SK-N-SH (cell line): Measurements from ENCODE around the gene ALKBH2. TPM values are rescaled to one million over a fixed set of nuclear protein-coding genes. Genes with fewer than 3 reads are reported as not detected.

Experiments
- CTCF ChIA-PET: fragments of 300-600, 350-600 bp; formaldehyde crosslinking; extraction: SDS; loops from one replicate; lab custom pipeline; 2021; lab: Yijun Ruan, JAX
- POLR2A ChIA-PET: fragments of 350-600 bp; sonication (Branson Sonifier 250); formaldehyde crosslinking; extraction: SDS; loops from one replicate; lab custom pipeline; 2020; ENCODE audit warnings: antibody characterized with exemption, inconsistent platforms; lab: Yijun Ruan, JAX
- DNase-seq: peaks from one replicate; pipeline ENCODE4 v3.0.0; 2012
- H2AFZ ChIP-seq: fragments of 200-600 bp; sonication (generic); 2 replicates; pipeline ENCODE4 v1.8.1; 2016; ENCODE audit warnings: antibody characterized with exemption, mild to moderate bottlenecking, low read depth
- H3F3A ChIP-seq: fragments of 200-600 bp; sonication (generic); replicated peaks from 2 replicates; pipeline ENCODE3; 2016; ENCODE audit warnings: antibody characterized with exemption, mild to moderate bottlenecking; ENCODE audit not compliant: insufficient read depth
- H3K27ac ChIP-seq, 2 experiments: fragments of 200-500 bp in 1 of 2; fragments of 200-600 bp in 1 of 2; sonication (Bioruptor generic) in 1 of 2; sonication (generic), shearing (Covaris generic) in 1 of 2; 2 replicates each; pipeline versions ENCODE4 v1.5.1 to v1.6.1; 2014 to 2016; ENCODE audit warnings: low read depth in 2 of 2, inconsistent platforms in 1 of 2, low read length in 1 of 2, mild to moderate bottlenecking in 1 of 2, mixed read lengths in 1 of 2
- H3K27me3 ChIP-seq: fragments of 200-600 bp; sonication (generic), shearing (Covaris generic); 2 replicates; pipeline ENCODE4 v1.6.1; 2016; ENCODE audit warnings: mixed run types; ENCODE audit not compliant: insufficient read depth
- H3K36me3 ChIP-seq, 2 experiments: fragments of 200-500 bp in 1 of 2; fragments of 200-600 bp in 1 of 2; sonication (Bioruptor generic) in 1 of 2; sonication (generic) in 1 of 2; replicated peaks in 1 of 2; 2 replicates each; pipeline versions ENCODE3 to v1.5.1; 2014 to 2016; ENCODE audit warnings: low read length in 1 of 2, mild to moderate bottlenecking in 1 of 2; ENCODE audit not compliant: insufficient read depth in 2 of 2, control insufficient read depth in 1 of 2
- H3K4me1 ChIP-seq, 2 experiments: fragments of 200-500 bp in 1 of 2; fragments of 200-600 bp in 1 of 2; sonication (Bioruptor generic) in 1 of 2; sonication (generic), shearing (Covaris generic) in 1 of 2; 2 replicates each; pipeline versions ENCODE4 v1.5.1 to v1.6.1; 2014 to 2016; ENCODE audit warnings: low read depth in 1 of 2, low read length in 1 of 2, mixed run types in 1 of 2; ENCODE audit not compliant: insufficient read depth in 2 of 2, control insufficient read depth in 1 of 2
- H3K4me2 ChIP-seq: fragments of 200-600 bp; sonication (generic), shearing (Covaris generic); 2 replicates; pipeline ENCODE4 v1.6.1; 2017; ENCODE audit warnings: mixed run types
- H3K4me3 ChIP-seq, 2 experiments: fragments of 200-500 bp in 1 of 2; fragments of 200-600 bp in 1 of 2; sonication (Bioruptor generic) in 1 of 2; sonication (generic), shearing (Covaris generic) in 1 of 2; 2 replicates each; pipeline versions ENCODE4 v1.5.1 to v1.8.1; 2014 to 2016; ENCODE audit warnings: low read depth in 2 of 2, inconsistent platforms in 1 of 2, low read length in 1 of 2, mild to moderate bottlenecking in 1 of 2, mixed read lengths in 1 of 2, moderate library complexity in 1 of 2
- H3K79me2 ChIP-seq: fragments of 200-600 bp; sonication (generic); 2 replicates; pipeline ENCODE4 v1.8.1; 2017; ENCODE audit warnings: mild to moderate bottlenecking; ENCODE audit not compliant: insufficient read depth
- H3K9ac ChIP-seq: fragments of 200-600 bp; sonication (generic); 2 replicates; pipeline ENCODE4 v1.6.1; 2017; ENCODE audit warnings: mixed run types
- H3K9me2 ChIP-seq: fragments of 200-600 bp; sonication (generic); 2 replicates; pipeline ENCODE4 v1.6.1; 2017; ENCODE audit warnings: mixed run types
- H3K9me3 ChIP-seq: fragments of 200-600 bp; sonication (generic); 2 replicates; pipeline ENCODE4 v1.6.1; 2017; ENCODE audit warnings: mixed run types, mild to moderate bottlenecking, moderate library complexity
- H4K20me1 ChIP-seq: fragments of 200-600 bp; sonication (generic); 2 replicates; pipeline ENCODE4 v1.6.1; 2017; ENCODE audit warnings: mild to moderate bottlenecking, mixed run types; ENCODE audit not compliant: insufficient read depth
- CHD2 ChIP-seq: fragments of 150-350 bp; IDR thresholded peaks from 2 replicates; pipeline ENCODE4 v1.6.1; 2018; ENCODE audit warnings: low read length; ENCODE audit not compliant: partially characterized antibody
- ELF1 ChIP-seq: IDR thresholded peaks from 2 replicates; pipeline ENCODE4 v1.4.0; 2012
- FOXJ3 ChIP-seq: sonication (generic); formaldehyde crosslinking; IDR thresholded peaks from 2 replicates; pipeline ENCODE4 v1.5.1; 2020; ENCODE audit warnings: mild to moderate bottlenecking, missing genetic modification reagents
- FOXM1 ChIP-seq: IDR thresholded peaks from 2 replicates; pipeline ENCODE4 v1.4.0; 2012; ENCODE audit warnings: low read depth, mild to moderate bottlenecking
- GABPA ChIP-seq: IDR thresholded peaks from 2 replicates; pipeline ENCODE4 v1.4.0; 2012; ENCODE audit warnings: low read depth, mild to moderate bottlenecking
- GATA2 ChIP-seq: sonication (generic); formaldehyde crosslinking; IDR thresholded peaks from 2 replicates; pipeline ENCODE4 v1.5.0; 2020; ENCODE audit warnings: mild to moderate bottlenecking, missing genetic modification reagents
- JUND ChIP-seq: IDR thresholded peaks from 2 replicates; pipeline ENCODE4 v1.4.0; 2012
- MXI1 ChIP-seq: IDR thresholded peaks from 2 replicates; pipeline ENCODE4 v1.6.1; 2012; ENCODE audit warnings: mild to moderate bottlenecking, low read depth, low read length, improper control_type of control experiment
- NFIC ChIP-seq: IDR thresholded peaks from 2 replicates; pipeline ENCODE4 v1.4.0; 2012; ENCODE audit warnings: borderline replicate concordance
- NRF1 ChIP-seq: IDR thresholded peaks from 2 replicates; pipeline ENCODE4 v1.6.1; 2012; ENCODE audit warnings: low read depth, mild to moderate bottlenecking, low read length
- POLR2AphosphoS5 ChIP-seq: IDR thresholded peaks from 2 replicates; pipeline ENCODE4 v1.6.1; 2012; ENCODE audit warnings: low read depth, low read length
- RAD21 ChIP-seq: IDR thresholded peaks from 2 replicates; pipeline ENCODE4 v1.6.1; 2012; ENCODE audit warnings: mild to moderate bottlenecking, low read length
- RFX5 ChIP-seq: IDR thresholded peaks from 2 replicates; pipeline ENCODE4 v1.6.1; 2012; ENCODE audit warnings: mild to moderate bottlenecking, improper control_type of control experiment, low read length
- RXRA ChIP-seq: IDR thresholded peaks from 2 replicates; pipeline ENCODE4 v1.4.0; 2012; ENCODE audit warnings: low read depth, mild to moderate bottlenecking, borderline replicate concordance
- SIN3A ChIP-seq: IDR thresholded peaks from 2 replicates; pipeline ENCODE4 v1.6.1; 2012; ENCODE audit warnings: low read depth, mild to moderate bottlenecking, low read length, moderate library complexity, borderline replicate concordance
- SMC3 ChIP-seq: IDR thresholded peaks from 2 replicates; pipeline ENCODE4 v1.6.1; 2012; ENCODE audit warnings: low read depth, low read length, improper control_type of control experiment
- TEAD4 ChIP-seq: IDR thresholded peaks from 2 replicates; pipeline ENCODE4 v1.4.0; 2012; ENCODE audit warnings: mild to moderate bottlenecking, borderline replicate concordance; ENCODE audit not compliant: insufficient read depth
- YY1 ChIP-seq: IDR thresholded peaks from 2 replicates; pipeline ENCODE4 v1.4.0; 2012; ENCODE audit warnings: low read depth, mild to moderate bottlenecking
- WGBS: methylation state at CpG from one replicate; pipeline ENCODE4 v1.1.6; 2017; ENCODE audit warnings: low lambda C conversion rate; 5-methylcytosine and 5-hydroxymethylcytosine counted together
- polyA plus RNA-seq, 3 experiments: library from polyadenylated mRNA; depleted of rRNA; stranded (reverse); fragments of >200 nt; gene quantifications; 2 replicates each; pipeline ENCODE4 v1.2.3, GENCODE V29; 2012
- TF ChIP-seq, protein P1 (sequence below): fragments of 150-350 bp; IDR thresholded peaks from 2 replicates; pipeline ENCODE4 v1.6.1; 2016; ENCODE audit warnings: mild to moderate bottlenecking, low read depth, low read length
- TF ChIP-seq, protein P2 (sequence below): fragments of 200-600 bp; sonication (generic); IDR thresholded peaks from 2 replicates; pipeline ENCODE4 v1.6.1; 2017; ENCODE audit warnings: antibody characterized with exemption, mild to moderate bottlenecking, moderate library complexity
- TF ChIP-seq, protein P3 (sequence below): fragments of 150-350 bp; IDR thresholded peaks from 2 replicates; pipeline ENCODE4 v1.6.1; 2017; ENCODE audit warnings: antibody characterized with exemption, low read length, low read depth, borderline replicate concordance
- TF ChIP-seq, protein P4 (sequence below): IDR thresholded peaks from 2 replicates; pipeline ENCODE4 v1.4.0; 2012; ENCODE audit warnings: low read depth
- TF ChIP-seq, protein P5 (sequence below): IDR thresholded peaks from 2 replicates; pipeline ENCODE4 v1.4.0; 2012; ENCODE audit warnings: low read depth, borderline replicate concordance

ALKBH2 gene
- polyA plus RNA-seq, 1 of the 3 experiments (the other 2 are of a cell fraction): 47.3 TPM

DNA sequence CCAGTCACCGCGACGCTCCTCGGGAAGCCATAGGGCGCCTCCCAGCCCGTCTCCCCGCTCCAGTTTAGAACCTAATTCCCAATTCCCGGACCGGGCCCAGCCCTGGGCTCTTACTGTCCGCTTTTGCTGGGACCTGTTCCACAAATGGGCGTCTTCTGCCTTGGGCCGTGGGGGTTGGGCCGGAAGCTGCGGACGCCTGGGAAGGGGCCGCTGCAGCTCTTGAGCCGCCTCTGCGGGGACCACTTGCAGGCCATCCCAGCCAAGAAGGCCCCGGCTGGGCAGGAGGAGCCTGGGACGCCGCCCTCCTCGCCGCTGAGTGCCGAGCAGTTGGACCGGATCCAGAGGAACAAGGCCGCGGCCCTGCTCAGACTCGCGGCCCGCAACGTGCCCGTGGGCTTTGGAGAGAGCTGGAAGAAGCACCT is 4.9 kb upstream of the ALKBH2 start:
- no peak for DNase-seq
- H3K79me2 ChIP-seq: peaks cover 18% of the 10 kb centered on the region
- H3K27me3 ChIP-seq: no peaks in the 10 kb centered on the region
- H3K9me2 ChIP-seq: no peaks in the 10 kb centered on the region
- CTCF ChIA-PET: interaction anchor here (1.1 kb wide), 1 partner anchor 534 kb away, joined by 3 read pairs; no protein-coding TSS in a partner anchor
- H3K9ac ChIP-seq: peak overlapping the region; percentile 74
- peak overlapping the region; percentile 77 to 80; a peak in 3 of 4 replicates for H3K27ac ChIP-seq
- TF ChIP-seq RAD21 (no peak), GABPA (peak; percentile 17; the same call in 1 of the 2 replicates), FOXJ3 (CRISPR knock-in tag) (0 out of 2 replicates have a peak, but pooled peaks have one; percentile 40), NFIC (peak; percentile 67), RXRA (no peak), JUND (no peak)
- H3K9me3 ChIP-seq: no peaks in the 10 kb centered on the region
- POLR2A ChIA-PET: no interaction called here
- peak overlapping the region; percentile 66 to 70 for H3K4me3 ChIP-seq
- H3K4me2 ChIP-seq: peak overlapping the region; percentile 93
- peaks cover 5% of the 10 kb centered on the region in 2 experiments; a peak in 2 of 4 replicates for H3K4me1 ChIP-seq
- H3K36me3 ChIP-seq: peaks cover 12 to 15% of the 10 kb centered on the region in 2 experiments
- no peaks in the 10 kb centered on the region for H3F3A ChIP-seq
- H4K20me1 ChIP-seq: no peaks in the 10 kb centered on the region
- H2AFZ ChIP-seq: peak overlapping the region; percentile 77; the same call in 1 of the 2 replicates
- 0% methylated on average over 14 of the region's 32 CpGs for WGBS

DNA sequence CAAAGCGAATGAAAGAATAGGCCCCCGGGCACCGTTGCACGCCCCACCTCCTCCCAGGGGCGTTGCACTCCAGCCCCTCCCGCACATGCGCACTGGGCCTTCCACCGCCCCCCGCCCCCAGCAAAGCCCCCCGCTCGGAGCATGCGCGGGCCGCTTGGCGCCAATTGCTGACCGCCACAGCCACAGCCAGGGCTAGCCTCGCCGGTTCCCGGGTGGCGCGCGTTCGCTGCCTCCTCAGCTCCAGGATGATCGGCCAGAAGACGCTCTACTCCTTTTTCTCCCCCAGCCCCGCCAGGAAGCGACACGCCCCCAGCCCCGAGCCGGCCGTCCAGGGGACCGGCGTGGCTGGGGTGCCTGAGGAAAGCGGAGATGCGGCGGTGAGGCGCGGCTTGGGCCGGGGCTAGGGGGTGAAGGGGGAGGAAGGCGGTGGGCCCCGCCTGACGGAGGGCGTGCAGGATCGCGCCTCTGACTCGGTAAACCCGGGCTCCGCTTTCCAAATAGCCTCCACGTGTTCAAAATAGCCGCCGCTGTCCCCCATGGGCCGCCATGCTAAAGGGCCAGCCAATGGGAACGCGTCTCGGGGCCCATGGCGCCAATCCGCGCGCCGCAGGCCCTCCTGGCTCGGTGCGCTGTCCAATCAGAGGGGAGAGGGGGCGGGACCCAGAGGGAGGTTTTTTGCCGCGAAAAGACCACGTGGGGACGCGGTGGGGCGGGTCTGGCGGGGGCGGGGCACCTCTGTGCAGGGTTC is 4.3 kb upstream of the ALKBH2 start, which contains the start of gene UNG:
UNG (plus strand) TSS at position 163 of the 748 bp plus-strand sequence; CDS start at position 246, 83 bp downstream.
- ChIA-PET POLR2A (no interaction called here), CTCF (interaction anchor here (0.5 to 2.2 kb wide), 2 partner anchors 14 to 269 kb away, joined by 3 to 9 read pairs; no protein-coding TSS in a partner anchor)
- Histone ChIP-seq H4K20me1 (no peaks in the 10 kb centered on the region), H3K27ac (peak within 1 kb of the TSS; percentile 77 to 80; a peak in 3 of 4 replicates), H3K4me1 (peaks cover 5 to 10% of the 10 kb centered on the region in 2 experiments; a peak in 2 of 4 replicates), H3K36me3 (peaks cover 12 to 13% of the 10 kb centered on the region in 2 experiments), H3F3A (no peaks in the 10 kb centered on the region), H3K4me3 (peak within 1 kb of the TSS; percentile 66 to 70), H3K9me2 (no peaks in the 10 kb centered on the region), H3K4me2 (peak within 1 kb of the TSS; percentile 93), H3K9ac (peak within 1 kb of the TSS; percentile 76), H3K9me3 (no peaks in the 10 kb centered on the region), H2AFZ (peak within 1 kb of the TSS; percentile 86), H3K79me2 (peaks cover 24% of the 10 kb centered on the region), H3K27me3 (no peaks in the 10 kb centered on the region)
- peak; percentile 99 for DNase-seq
- 3% methylated on average over 26 of the region's 71 CpGs for WGBS
- TF ChIP-seq ELF1 (no peak), FOXM1 (no peak), TEAD4 (no peak), SIN3A (peak; percentile 94), NFIC (no peak), NRF1 (peak; percentile 90), RFX5 (peak; percentile 17; the same call in 1 of the 2 replicates), MXI1 (peak; percentile 99), POLR2AphosphoS5 (peak; percentile 49; the same call in 1 of the 2 replicates), CHD2 (peak; percentile 84), SMC3 (no peak), GATA2 (CRISPR knock-in tag) (no peak), YY1 (0 out of 2 replicates have a peak, but pooled peaks have one; percentile 56)
- TF ChIP-seq, protein P1, sequence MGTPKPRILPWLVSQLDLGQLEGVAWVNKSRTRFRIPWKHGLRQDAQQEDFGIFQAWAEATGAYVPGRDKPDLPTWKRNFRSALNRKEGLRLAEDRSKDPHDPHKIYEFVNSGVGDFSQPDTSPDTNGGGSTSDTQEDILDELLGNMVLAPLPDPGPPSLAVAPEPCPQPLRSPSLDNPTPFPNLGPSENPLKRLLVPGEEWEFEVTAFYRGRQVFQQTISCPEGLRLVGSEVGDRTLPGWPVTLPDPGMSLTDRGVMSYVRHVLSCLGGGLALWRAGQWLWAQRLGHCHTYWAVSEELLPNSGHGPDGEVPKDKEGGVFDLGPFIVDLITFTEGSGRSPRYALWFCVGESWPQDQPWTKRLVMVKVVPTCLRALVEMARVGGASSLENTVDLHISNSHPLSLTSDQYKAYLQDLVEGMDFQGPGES: peak; percentile 90
- TF ChIP-seq, protein P2, sequence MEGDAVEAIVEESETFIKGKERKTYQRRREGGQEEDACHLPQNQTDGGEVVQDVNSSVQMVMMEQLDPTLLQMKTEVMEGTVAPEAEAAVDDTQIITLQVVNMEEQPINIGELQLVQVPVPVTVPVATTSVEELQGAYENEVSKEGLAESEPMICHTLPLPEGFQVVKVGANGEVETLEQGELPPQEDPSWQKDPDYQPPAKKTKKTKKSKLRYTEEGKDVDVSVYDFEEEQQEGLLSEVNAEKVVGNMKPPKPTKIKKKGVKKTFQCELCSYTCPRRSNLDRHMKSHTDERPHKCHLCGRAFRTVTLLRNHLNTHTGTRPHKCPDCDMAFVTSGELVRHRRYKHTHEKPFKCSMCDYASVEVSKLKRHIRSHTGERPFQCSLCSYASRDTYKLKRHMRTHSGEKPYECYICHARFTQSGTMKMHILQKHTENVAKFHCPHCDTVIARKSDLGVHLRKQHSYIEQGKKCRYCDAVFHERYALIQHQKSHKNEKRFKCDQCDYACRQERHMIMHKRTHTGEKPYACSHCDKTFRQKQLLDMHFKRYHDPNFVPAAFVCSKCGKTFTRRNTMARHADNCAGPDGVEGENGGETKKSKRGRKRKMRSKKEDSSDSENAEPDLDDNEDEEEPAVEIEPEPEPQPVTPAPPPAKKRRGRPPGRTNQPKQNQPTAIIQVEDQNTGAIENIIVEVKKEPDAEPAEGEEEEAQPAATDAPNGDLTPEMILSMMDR: no peak
- TF ChIP-seq, protein P3, sequence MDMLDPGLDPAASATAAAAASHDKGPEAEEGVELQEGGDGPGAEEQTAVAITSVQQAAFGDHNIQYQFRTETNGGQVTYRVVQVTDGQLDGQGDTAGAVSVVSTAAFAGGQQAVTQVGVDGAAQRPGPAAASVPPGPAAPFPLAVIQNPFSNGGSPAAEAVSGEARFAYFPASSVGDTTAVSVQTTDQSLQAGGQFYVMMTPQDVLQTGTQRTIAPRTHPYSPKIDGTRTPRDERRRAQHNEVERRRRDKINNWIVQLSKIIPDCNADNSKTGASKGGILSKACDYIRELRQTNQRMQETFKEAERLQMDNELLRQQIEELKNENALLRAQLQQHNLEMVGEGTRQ: peak; percentile 45; the same call in 1 of the 2 replicates
- TF ChIP-seq, protein P4, sequence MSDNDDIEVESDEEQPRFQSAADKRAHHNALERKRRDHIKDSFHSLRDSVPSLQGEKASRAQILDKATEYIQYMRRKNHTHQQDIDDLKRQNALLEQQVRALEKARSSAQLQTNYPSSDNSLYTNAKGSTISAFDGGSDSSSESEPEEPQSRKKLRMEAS: peak; percentile 95
- TF ChIP-seq, protein P5, sequence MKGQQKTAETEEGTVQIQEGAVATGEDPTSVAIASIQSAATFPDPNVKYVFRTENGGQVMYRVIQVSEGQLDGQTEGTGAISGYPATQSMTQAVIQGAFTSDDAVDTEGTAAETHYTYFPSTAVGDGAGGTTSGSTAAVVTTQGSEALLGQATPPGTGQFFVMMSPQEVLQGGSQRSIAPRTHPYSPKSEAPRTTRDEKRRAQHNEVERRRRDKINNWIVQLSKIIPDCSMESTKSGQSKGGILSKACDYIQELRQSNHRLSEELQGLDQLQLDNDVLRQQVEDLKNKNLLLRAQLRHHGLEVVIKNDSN: peak; percentile 85
